ENCODE results near the gene DRC1.

The DRC1 gene

DNA sequence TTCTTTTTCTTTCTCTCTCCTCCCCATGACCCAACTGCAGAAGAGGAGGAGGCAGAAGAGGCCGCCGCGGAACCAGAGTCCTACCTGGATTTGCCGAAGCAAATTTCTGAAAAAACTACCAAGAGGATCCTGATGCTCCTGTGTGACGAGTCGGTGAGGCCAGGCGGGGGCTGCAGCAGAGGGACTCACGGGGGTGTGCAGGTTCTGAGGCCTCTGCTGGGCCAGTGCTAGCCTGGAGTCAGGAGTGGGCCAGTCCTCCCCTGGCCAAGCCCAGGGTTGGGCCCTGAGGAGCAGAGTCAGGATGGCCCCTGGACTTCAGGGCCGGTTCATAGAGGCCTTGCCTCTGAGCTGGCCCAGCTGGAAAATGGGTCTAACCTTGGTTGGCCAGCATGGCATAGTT, 46.9 kb downstream of the DRC1 start:
- no peak for DNase-seq (ENCODE audit: low read depth)

DNA sequence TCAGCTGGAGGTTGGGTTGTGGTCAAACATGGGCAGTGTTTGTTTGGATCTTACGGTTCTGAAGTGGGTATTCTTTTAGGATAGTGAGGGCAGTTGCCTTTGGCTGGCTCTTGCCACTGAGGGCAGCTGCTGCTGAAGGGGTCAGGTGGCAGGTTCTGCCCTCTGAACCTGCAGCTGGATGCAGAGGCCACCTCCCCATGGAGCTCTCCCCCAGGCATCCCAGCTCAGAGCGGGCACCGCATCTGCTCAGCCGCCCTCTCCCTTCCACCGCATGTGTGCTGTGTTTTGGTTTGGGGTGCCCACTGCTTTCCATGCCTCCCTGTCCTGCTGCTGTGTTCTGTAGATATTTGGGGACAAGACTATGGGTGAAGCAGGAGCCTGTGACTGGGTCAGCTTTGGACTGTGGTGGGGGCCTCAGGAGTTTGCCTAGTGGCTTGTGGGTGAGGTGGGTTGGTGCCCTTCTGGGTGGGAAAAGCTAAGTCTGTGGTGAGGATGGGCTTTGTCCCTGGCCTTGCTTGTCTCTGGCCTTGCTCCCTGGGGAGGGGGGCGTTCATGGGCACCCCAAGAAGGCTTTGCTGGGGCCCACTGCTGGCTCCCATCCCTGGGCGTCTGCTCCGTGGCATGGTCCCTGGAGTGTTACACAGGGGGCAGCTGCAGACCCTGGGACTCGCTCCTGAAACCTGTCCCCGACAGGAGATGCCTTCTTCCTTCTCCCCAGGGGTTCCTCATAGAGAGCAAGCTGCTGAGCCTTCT, 47.7 kb downstream of the DRC1 start:
- DNase-seq (ENCODE audit: low read depth) = no peak

DNA sequence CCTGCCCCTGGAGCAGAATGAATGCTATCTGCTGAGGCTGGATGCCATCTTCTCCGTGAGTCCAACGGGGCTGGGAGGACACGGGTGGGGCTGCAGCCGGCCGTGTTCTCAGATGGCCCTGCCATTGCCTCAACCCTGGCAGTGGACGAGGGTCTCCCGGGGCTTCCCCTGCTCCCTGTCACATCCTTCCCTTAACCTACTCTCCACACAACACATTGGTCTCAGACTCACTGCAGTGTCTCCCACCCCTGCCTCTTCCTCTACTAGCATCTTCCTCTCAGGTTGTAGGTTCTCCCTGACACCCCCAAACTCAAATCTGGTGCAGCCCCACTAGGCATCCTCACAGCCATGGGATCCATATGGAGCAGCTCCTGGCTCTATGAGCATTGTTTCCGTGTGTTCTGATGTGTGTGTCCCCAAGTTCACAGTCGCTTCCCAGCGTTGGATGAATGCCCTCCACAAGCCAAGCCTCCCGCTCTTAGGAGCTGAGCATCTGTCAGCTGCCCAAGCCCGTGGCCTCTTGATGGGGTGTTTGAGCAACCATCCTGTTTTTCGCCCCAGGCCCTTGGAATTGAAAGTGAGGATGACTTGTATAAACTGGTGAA, 48.4 kb downstream of the DRC1 start:
- no peak for DNase-seq (ENCODE audit: low read depth)

DNA sequence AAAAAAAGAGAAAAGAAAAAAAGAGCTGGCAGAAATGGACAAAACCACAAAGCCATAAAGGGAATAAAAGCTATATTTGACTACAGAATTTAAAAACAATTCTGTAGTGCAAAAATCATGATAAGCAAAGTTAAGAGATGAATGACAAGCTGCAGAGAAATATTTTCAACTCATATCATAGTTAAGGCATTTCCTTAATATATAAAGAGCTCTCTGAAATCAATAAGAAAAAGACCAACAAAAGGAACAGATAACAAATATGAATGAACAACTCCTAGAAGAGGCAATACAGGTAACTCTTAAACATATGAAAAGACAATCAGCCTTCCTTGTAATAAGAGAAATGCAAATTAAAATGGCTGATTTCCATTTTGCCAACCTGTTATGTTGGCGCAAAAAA, 50.0 kb downstream of the DRC1 start:
- DNase-seq (ENCODE audit: low read depth) = no peak

DNA sequence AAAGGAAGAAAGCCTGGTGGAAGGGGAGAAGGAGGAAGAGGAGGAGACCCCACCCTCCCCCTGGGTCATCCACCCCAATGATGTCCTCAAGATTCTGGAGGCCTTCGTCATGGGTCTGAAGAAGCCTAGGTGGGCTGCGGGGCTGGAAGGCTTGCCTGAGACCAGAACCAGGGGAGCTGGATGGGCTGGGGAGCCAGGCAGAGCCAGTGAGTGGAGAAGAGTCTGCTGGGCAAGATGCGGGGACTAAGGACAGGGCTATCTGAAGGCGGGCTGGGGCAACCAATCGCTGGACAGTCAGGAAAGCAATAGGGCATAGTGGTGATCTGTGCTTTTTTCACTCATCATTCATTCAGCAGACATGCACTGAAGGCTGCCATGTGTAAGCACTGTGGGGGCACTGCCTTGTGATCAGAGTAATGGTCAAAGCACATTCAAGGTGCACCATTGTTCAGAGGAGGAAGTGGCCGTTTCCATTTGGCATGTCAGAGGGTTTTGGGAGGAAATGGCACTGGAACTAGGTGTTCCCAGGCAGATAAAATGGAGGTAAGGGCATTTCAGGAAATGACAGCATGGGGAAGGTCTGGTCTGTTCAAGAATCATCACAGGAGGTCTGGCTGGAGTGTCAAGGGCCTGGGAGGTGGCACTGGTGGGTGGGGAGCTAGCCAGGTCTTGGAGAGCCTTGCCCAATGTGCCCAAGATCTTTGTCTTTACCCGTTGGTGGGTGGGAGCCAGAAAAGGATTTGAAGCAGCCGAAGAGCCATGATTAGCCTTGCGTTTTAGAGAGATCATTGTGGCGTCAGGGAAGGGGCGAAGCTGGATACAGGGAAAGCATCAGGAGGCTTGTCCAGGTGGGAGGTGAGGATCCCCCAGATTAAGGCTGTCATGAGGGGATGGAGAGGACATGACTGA, 52.0 kb downstream of the DRC1 start:
- DNase-seq (ENCODE audit: low read depth) = no peak

DNA sequence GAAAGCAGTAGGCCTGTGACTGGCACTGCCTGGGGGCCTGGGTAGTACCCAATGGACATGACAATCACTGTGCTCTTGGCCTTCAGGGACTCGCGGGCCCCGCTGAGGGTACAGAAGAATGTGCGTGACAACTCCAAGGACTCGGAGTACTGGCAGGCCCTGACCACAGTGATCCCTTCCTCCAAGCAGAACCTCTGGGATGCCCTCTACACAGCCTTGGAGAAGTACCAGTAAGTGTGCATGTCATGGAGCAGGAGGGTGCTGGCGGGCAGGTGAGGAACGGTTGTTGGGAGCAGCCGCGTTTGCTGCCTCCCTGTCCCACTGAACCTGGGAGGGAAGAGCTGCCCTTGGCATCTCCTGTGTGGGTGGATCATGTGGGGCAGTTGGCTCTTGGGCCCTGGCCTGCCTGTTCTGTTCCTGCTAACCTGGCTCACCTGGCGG, 52.9 kb downstream of the DRC1 start:
- DNase-seq (ENCODE audit: low read depth) = no peak

DNA sequence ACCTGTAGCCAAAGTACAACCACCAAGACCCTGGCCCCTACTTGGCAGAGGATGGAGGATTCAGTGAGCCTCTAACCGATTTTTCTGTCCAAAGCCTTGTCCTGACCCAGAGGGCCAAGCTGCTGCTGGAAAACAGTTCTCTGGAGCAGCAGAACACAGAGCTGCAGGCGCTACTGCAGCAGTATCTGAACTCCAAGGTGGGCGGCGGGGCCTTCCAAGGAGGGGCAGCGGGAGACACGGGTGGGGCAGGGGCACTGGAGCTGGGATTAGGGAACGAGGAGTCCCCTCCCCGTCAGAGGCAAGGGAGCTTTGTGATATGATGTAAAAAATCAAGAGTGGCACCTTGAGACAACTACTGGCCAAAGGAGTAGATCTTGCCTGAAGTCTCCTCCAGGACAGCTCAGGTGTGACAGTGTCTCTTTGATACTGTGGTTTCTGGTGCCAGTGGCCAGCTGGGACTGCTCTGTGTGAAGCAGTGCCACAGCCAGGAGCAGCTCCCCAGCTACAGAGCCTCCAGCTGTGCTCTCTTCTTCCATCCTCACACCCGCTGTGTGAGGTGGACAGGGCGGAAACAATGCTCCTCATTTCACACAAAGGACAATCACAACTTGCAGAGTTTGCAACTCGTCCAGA, 53.4 kb downstream of the DRC1 start:
- DNase-seq (ENCODE audit: low read depth) = no peak

DNA sequence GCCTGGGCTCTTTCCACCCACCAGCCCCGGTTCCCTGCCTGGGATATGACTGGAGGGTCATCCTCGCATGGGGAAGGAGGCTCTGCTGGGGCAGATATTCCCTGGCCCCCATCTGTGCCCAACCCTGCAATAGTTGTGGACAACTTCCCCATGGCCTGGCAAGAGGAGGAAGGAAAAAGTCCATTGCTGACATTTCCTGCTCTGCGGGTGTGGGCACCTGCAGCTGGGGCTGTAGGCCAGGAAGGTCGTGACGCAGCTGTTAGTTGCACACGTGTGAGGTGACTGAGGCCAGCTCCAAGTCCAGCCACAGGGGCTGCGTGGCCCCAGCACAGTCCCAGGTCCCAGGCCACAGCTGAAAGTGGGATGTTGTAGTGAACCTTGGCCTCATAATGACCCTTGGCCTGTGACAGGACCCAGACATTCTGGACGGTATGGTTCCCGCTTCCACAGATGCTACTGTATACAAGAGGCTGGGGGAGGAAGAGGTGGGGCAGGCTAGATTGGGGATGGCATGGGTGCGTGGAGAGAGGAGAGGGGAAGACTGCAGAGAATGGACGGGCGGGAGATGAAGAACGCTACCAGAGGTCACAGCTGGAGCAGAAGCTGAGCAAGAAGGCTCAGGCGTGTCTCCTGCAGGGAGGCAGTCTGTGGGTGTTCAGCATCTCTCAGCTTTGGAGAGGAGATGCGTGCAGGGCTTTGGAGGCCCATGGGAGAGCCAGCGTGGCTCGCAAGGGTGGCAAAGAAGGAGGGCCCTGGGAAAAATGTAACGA, 54.1 kb downstream of the DRC1 start:
- no peak for DNase-seq (ENCODE audit: low read depth)

DNA sequence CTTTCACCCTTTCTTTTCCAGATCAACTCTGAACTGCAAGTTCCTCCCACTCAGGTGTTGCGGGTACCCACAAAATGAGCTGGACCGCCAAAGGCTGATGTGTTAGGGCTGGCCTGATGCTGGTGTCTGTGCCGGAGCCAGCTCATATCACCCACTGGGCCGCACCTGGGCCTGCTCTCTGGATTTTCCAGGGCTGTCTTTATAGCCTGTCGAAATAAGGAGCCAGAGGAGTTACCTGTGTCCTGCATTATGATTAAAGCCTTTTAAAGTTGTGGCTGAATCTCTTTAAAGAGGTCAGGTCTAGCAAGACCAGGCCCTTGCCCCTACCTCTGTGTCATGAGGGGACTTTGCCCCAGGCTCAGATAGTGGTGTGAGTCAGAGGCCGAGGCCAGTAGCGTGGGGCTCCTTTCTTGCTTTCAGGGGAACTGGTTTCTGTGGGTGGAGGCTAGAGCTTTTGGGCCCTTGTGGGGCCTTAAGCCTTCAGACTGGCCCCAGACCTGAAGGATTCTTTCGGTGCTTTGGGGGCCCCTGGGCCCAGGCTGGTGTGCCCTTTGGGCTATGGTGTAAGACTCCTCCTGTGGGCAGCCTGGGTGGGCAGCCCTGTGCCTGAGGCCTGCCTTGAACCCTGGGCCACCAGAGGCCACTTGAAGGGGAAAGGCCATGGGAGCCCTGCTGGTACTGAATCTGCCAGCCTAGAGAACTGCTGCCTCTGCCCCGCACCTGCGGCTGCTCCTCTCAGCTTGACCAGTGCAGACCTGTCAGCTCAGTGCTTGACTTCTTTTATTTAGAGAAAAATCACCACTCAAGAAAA, 54.9 kb downstream of the DRC1 start:
- DNase-seq (ENCODE audit: low read depth) = no peak

DNA sequence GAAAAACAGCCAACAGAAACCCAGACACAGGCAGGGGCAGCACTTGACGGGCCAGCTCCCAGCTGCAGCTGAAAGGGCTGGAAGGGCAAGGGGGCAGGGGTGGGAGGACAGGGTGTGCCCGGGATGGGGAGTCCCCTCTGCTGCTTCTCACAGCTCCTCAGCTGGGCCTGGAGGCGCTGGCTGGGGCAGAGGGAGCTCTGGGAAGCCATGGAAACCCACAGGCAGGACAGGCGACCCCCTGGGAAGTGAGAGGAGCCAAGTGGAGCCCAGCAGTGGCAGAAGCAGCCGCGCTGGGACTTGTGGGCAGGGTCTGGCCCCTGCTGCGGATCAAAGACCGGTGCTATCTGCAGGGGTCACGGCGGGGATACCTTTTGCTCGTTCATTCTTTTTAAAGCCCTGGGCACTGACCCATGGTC, 55.5 kb downstream of the DRC1 start:
- DNase-seq (ENCODE audit: low read depth) = no peak

DNA sequence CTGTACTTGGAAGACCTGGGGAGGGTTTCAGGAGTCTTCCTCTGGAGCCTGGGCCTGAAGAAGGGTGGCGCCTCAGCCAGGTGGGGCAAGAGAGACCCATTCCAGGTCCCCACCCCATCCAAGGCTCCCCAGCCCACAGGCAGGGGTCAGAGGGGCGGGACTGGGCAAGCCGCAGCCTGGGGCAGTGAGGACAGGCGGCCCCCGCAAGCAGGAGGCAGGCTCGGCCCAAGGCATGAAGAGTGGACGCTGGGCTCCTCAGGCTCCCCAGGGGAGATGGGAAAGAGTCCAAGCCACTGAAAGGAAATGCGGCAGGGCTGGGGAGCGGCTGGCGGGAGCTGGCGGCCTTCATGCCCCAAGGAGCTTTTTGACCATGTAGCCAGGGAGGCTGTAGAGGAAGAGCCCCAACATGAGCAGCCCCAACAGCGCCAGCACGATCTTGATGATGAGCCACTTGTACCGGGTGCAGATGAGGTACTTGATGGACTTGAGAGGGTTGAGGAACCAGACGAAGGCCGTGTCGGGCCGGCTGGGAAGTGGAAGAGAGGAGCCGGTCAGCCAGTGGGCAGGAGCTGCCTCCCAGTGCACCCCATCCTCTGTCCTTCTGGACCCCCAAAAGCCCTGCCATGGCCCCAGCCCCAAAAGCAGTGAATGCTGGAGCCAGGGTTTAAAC, 56.1 kb downstream of the DRC1 start:
- no peak for DNase-seq (ENCODE audit: low read depth)

DNA sequence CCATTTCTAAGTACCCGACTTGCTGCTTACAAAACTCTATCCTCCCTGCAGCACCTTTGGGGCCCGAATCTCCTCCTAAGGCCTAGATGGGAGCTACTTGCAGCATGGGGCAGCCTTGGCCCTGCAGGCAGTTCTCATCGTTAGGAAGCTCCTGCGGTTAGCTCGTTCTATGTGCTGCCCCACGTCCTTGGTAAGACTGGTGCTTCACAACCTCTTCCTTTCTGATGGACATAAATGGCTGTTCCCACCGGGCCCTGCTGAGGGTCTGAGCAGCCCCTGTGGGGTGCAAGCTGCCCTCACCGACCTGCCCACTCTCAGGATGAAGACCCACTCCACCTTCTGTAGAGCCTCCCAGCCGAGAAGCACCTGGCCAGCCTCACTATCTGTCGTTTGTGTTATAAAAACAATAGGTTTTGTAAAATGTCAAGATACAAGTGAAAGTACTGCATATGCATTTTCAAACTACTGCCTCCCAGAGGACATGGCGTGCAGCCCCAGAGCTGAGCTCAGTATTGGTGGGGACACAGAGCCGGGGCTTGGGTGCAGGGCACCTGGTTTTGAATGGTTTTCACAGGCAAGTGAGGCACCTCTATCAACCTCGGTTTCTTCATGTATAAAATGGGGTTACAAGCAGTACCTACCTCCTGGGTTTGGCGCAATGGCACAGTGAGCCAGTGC, 56.8 kb downstream of the DRC1 start:
- DNase-seq (ENCODE audit: low read depth) = no peak

DNA sequence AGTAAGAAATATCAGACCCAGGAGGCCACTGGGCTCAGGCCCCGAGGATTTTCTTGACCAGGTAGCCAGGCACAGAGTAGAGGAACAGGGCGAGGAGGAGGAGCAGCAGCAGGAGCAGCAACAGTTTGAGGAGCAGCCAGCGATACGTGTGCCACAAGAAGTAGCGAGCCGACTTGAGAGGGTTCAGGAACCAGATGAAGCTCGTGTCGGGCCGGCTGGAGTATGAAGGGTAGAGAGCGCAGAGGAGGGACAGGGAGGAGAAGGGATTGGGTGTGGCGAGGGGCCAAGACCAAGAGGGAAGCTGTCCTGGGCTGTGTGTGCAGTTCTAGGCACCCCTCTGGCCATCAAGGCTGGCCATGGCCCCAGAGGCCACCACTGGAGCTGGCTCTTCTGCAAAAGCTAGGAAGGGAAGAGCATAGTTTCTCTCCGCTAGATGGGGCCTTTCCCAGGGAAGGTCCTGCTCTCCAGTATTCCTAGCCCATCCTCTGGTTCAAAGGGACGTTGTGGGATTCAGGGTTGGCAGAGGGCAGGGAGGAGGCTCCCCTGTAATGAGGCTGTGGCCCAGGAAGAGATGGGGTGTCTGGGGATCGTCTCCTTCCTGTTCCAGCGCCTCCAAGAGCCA, 58.4 kb downstream of the DRC1 start:
- DNase-seq (ENCODE audit: low read depth) = no peak

DNA sequence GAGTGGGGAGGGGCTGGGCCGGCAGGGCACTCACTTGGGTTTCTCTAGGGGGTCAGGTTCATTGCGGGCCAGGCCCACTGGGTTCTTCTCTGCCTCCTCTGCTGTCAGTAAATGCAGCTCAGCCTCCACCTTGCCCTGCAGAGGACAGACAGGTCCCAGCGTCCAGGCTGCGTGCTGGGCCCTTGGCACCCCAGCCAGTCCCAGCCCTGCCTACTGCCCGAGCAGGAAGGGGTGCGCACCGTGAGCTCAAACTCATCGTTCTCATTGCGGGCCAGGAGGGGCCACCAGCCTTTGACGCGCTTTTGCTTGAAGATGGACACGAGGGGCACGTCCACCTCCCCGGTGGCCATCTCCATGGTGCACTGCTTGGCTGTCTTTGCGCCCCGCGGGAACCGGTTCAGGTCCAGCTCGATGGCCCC, 58.9 kb downstream of the DRC1 start:
- no peak for DNase-seq (ENCODE audit: low read depth)

DNA sequence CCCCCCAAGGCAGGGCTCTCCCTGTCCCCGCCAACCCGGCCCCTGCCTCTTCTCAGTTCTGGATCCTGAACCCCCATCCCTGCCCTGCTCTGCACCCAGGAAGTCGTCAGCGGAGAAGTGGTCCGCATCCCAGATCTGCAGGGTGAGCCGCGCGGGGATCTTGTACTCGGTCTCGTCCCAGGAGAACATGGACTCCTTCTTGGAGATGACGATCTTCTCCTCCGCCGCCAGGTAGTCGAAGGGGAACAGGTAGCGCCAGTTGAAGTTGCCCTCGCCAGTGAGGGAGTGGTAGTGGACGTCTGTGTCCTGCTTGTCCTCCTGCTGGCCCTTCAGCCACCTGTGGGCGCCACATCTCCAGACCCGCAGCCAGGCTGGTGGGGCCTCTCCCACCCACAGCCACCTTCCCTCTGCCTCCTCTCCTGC, 59.9 kb downstream of the DRC1 start:
- DNase-seq (ENCODE audit: low read depth) = no peak

DNA sequence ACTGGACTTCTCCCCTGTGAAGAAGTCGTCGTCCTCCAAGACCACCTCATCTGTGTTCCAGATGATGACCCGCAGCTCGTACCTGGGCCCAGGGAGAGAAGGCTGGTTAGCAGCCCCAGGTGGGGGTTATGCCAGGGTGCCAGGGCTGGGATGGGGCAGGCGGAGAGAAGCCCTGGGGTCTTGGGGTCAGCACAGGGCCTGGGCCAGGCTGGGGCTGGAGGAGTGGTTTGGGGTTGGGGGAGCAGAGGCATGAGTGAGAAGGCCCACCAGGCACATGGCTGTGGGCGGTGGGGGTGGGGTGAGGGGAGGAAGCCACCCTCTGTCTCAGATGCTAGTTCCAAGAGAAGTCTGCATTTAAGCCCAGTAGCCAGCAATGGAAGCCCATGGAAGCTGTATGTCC, 60.4 kb downstream of the DRC1 start:
- no peak for DNase-seq (ENCODE audit: low read depth)

DNA sequence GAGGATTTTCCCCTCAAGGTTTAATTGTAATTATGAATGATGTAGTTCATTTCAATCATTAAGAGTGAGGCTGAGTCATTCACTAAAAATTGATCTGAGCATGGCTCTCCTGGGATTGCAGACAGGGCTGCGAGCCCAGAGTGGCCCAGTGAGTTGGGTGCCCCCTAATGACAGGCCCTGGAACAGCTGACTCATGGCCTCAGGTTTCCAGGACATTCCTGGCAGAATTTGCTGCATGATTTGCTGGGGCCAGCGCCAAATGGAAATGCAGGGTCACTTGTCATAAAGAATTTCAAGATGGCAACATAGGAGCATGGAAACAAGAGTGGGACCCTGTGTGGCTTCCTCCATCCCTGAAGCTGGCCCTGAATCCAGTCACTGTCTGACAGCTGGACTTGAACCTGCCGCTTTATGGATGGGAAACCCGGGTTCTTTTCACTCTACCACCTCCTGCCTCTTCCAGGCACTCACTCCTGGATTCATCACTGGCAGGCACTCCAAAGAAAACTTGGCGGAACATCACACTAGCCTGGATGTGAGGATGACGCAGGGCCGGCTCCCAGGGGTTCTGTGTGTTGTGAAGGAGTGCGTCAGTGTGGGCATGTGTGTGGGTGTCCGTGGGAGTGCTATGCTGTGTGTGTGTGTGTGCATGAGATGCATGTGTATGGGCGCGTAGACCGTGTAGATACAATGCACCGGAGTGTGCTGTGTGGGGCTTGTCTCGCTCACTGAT, 61.0 kb downstream of the DRC1 start:
- no peak for DNase-seq (ENCODE audit: low read depth)
